CD4-positive, alpha-beta T cell treated with Interleukin-6 for 4 hours (primary cell): ENCODE measurements around the gene C20orf144.
"Not testable (repeated sequence)": the region's sequence is repeated elsewhere in the genome, so short reads cannot be mapped to it uniquely, and the experiment has no call there.

Source experiments
- DNase-seq: peaks from one replicate; pipeline ENCODE4 v3.0.0-alpha.2; 2020; ENCODE audit warnings: mixed read lengths

The C20orf144 gene

GRCh38 chr20:33662172-33662571, at the start of gene C20orf144:
Gene C20orf144 (plus strand): TSS chr20:33662327. CDS start chr20:33662346, 19 bp downstream.
- no peak for DNase-seq

DNA sequence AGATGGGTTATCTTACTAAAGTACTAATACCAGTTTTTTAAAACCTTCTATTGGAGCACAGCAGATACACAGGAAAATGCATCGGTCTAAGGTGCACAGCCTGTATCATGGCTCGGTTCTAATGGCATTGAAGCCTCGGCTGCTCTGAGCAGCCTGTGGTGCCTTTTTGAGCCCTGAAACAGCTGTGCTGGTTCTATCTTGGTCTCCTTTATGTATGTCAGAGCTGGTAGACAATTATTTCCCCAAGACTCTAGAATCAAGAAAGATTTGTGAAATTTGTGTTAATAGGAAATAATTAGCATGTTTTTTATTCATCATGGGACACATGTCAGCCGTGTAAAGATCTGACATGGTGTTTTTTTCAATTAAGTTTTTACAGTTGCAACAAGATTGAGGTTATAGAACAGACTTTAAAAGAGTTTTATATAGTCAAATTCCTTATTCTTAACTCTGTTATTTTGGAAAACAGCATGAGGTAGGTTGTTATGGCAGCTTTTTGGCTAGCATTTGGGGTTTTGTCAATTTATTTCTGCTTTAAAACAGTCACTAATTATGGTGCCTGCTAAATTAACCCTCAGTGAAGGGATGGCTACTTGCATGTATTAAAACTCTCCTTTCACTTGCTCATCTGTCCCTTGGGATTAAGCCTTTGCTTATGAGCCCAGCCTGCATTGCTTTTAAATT, 40.3 kb upstream of the C20orf144 start:
- DNase-seq: no peak

DNA sequence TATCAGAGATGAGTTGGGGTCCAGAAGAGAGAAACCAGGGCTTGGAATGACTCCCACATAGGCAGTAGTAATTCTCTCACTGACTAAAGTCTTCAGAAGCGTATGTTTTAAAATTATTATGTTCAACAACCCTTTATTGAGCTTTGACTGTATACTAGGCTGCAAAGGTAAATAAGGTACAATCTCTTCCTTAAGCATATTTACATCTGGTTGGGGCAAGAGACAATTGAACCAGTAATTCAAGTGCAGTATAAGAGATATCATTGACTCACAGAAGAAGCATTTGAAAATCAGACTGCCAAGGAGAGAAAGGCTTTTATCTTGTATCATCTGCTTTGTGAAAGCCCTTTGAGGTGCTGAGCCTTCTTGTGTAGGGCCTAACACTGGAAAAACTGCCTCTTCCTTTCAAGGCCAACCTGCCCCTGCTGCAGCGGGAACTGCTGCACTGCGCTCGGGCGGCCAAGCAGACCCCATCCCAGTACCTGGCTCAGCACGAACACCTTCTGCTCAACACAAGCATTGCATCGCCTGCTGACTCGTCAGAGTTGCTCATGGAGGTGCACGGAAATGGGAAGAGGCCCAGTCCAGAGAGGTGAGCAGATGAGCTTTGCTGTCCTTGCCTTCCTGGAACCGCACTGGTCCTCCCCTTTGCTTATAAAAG, 39.3 kb upstream of the C20orf144 start:
- DNase-seq: no peak

DNA sequence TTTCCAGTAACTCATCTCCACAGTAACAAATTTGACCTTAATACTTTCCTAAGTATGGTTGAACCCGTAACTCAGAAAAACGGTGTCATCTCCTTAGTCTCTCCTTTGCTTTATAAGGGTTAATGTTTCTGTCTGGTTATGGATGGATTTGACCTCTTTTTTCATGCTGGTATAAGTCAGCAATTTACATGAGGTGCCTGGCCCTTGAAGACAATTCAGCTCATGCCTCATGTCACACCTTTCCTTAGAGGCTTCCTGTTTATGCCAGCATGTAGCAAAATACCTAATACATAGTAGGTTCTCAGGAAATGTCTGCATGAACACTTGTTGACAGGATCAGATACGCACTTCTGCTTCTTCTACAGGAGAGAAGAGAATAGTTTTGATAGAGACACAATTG, 37.7 kb upstream of the C20orf144 start:
- DNase-seq: peak; percentile 15

- no peak for DNase-seq
These were observed 35.9 kb upstream of the C20orf144 start for GRCh38 chr20:33626190-33626589.

GRCh38 chr20:33627577-33628216, 34.4 kb upstream of the C20orf144 start:
- DNase-seq: no peak

DNA sequence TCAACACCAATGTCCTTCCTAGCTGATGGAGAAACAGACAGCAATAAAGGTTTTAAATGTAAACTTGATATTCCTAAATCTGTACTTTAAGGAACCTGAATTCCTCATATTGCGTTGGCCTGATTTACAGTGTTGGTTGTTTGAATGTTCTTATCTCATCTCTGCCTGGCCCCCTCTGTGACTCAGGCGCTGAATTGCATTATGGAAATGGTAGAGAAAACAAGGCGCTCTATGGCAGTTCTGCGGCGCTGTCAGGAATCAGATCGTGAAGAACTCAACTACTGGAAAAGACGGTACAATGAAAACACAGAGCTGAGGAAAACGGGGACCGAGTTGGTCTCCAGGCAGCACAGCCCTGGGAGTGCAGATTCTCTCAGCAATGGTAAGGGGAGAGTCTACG, 32.6 kb upstream of the C20orf144 start:
- DNase-seq: no peak

GRCh38 chr20:33629979-33630378, 32.1 kb upstream of the C20orf144 start:
- DNase-seq: no peak

GRCh38 chr20:33630507-33630906, 31.6 kb upstream of the C20orf144 start:
- no peak for DNase-seq

DNA sequence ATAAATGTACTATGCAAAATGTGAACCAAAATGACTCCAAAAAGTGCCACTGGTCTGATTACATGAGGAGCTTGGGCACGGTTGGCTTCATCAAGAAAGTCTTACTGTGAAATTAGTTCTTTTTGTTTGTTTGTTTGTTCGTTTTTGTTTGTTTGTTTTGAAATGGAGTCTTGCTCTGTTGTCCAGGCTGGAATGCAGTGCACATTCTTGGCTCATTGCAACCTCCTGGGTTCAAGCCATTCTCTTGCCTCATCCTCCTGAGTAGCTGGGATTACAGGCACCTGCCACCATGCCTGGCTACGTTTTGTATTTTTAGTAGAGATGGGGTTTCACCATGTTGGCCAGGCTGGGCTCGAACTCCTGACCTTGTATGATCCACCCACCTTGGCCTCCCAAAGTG, 30.2 kb upstream of the C20orf144 start:
- not testable (repeated sequence) for DNase-seq

DNA sequence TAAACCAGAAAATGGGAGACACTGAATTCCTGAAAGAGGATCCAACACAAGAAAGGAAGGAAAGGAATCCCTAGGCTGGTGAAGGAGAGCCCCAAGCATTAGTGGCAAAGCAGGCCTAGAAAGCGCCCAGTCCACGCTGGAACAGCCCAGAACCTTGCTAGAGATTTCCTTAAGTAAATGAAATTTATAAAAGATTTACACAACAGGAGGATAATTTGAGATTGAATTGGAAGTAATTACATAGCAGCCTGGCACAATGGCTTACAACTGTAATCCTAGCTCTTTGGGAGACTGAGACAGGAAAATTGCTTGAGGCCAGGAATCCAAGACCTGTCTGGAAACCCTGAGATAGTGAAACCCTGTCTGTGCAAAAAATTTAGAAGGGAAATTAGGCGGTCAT, 26.8 kb upstream of the C20orf144 start:
- DNase-seq: no peak

DNA sequence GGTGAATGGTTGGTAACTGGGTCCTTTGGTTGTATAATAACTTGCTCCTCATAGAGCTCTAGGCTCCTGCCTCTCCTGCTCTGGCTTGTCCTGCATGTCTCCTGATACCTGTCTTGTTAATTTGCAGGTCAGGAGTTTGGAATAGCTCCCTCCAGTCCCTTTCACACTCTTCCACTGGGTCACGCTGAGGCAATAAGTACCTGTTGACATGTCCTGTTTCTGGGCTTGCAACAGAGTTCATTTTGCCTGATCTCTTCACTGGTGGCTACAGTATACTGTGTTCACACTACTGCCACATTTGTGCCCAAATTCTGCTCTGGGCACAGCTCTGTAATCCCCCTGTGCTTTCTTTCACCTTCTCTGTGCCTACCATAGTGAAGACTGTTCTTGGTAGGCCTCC, 25.4 kb upstream of the C20orf144 start:
- DNase-seq: no peak

DNA sequence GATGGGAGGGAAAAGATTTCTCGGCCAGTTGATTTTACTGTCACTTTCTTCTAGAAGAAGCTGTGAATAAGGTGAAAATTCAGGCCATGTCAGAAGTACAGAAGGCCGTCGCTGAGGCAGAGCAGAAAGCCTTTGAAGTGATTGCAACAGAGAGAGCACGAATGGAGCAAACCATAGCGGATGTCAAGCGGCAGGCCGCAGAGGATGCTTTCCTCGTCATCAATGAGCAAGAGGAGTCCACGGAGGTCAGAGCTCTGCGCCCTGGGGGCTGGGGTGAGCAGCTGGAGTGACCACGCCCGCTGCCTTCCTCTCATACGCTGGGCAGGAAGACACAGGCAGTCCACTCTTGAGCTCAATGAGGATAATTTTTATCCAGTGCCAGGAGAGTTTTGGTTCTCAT, 21.8 kb upstream of the C20orf144 start:
- no peak for DNase-seq

GRCh38 chr20:33644313-33645071, 17.6 kb upstream of the C20orf144 start:
- DNase-seq: no peak

DNA sequence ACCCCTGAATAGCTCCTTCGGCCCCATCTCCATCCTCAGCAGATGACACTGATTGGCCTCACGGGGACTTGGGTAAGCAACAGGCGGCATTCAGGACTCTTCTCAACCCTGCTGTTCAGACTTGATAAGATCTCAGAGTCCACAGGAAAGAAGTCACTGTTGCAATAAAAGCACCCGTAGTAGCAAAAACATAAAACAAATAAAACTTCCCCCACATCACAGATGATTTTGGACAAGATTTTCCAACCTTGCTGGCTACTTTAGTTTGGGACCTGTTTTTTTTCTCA, 17.1 kb upstream of the C20orf144 start:
- DNase-seq: no peak

- no peak for DNase-seq
These were observed 16.7 kb upstream of the C20orf144 start for GRCh38 chr20:33645396-33645795.

- no peak for DNase-seq
These were observed 15.9 kb upstream of the C20orf144 start for GRCh38 chr20:33646191-33646590.

GRCh38 chr20:33646959-33647602, 15.0 kb upstream of the C20orf144 start:
- DNase-seq: not testable (repeated sequence)

GRCh38 chr20:33647603-33648395, 14.3 kb upstream of the C20orf144 start:
- DNase-seq: no peak

GRCh38 chr20:33648396-33649004, 13.6 kb upstream of the C20orf144 start:
- DNase-seq: no peak

DNA sequence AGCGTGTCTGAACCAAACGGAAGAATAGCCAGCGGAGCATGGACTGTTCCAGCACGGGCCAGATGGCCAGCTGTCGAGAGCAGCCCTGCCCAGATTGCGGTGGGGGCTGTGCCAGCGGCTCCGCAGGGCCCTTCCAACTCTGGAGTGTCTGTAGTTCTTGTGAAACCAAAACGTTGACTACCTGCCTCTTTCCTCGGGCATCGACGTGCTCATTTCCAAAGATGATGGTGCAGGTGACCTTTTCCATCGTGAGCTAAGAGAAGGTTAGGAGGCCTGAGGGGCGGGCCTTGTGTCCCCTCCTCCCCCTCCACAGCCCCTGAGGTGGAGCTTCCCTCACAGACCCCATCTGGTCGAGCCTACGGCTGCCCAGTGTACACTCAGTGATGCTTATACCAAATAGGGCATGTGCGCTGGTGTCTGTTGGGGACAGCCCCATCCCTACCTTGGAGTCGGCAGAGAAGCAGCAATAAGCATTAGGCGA, 12.9 kb upstream of the C20orf144 start:
- DNase-seq: no peak
